Cardiac fibroblast (primary cell): Measurements from ENCODE around the gene C1orf141.
"Not testable (repeated sequence)": the region's sequence is repeated elsewhere in the genome, so short reads cannot be mapped to it uniquely, and the experiment has no call there.

Experiments
- DNase-seq, 2 donors: peaks; one replicate each; pipeline versions ENCODE4 v3.0.0 to v3.0.0-alpha.2; 2010; ENCODE audit warnings: low read depth in 2 of 2
- H3K4me3 ChIP-seq, 2 donors: replicated peaks in 1 of 2; 1 replicate in 1 of 2; 2 replicates in 1 of 2; pipeline ENCODE4 v1.5.1; 2011; ENCODE audit warnings: low read depth in 2 of 2, low read length in 2 of 2, mild to moderate bottlenecking in 2 of 2, moderate library complexity in 1 of 2
- TF ChIP-seq, protein P1 (sequence below): IDR thresholded peaks from one replicate; pipeline ENCODE4 v1.5.1; 2011; ENCODE audit warnings: low read depth, mild to moderate bottlenecking, low read length, inconsistent platforms

Gene C1orf141

DNA sequence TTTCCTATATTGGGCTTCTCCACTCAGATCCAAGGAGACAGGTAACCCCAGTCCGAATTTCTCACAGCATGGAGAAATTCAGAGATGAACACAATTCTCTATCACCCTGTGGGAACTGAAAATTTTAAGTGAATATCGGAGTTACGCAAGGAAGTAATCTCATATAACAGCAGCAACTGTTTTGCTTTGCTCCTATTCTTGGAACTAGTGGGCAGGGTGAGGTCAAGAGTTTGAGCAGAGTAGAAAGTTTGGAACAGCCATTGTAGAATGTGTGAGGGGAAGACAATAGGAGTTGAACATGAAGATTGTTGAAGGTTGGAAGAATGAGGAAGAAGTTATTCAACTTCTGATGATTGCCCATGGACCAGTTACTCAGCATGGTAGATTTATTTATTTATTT, 56.5 kb downstream of the C1orf141 start:
- TF ChIP-seq, protein P1, sequence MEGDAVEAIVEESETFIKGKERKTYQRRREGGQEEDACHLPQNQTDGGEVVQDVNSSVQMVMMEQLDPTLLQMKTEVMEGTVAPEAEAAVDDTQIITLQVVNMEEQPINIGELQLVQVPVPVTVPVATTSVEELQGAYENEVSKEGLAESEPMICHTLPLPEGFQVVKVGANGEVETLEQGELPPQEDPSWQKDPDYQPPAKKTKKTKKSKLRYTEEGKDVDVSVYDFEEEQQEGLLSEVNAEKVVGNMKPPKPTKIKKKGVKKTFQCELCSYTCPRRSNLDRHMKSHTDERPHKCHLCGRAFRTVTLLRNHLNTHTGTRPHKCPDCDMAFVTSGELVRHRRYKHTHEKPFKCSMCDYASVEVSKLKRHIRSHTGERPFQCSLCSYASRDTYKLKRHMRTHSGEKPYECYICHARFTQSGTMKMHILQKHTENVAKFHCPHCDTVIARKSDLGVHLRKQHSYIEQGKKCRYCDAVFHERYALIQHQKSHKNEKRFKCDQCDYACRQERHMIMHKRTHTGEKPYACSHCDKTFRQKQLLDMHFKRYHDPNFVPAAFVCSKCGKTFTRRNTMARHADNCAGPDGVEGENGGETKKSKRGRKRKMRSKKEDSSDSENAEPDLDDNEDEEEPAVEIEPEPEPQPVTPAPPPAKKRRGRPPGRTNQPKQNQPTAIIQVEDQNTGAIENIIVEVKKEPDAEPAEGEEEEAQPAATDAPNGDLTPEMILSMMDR, result no peak
- DNase-seq, result no peak
- H3K4me3 ChIP-seq, result no peak overlapping the region

DNA sequence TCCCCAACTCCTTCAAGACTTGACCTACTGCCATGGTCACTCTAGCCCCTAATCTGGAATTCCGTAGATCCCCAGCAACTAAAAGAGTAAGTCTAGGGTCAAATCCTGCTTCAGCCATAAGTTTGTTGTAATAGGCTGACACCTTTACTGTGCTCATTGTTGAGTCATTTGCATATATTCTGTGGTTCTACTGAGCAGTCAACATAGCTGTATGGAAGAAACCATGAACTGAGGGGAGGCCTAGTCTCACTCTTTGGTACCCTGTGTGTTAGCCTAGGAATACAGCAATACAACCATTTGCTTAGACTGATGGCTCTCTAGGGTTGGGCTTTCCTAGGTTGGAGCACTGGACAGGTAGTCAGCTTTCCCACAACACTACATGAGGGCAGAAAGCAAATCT, 57.2 kb downstream of the C1orf141 start:
- TF ChIP-seq, protein P1, result no peak
- no peak for DNase-seq
- no peak overlapping the region for H3K4me3 ChIP-seq

DNA sequence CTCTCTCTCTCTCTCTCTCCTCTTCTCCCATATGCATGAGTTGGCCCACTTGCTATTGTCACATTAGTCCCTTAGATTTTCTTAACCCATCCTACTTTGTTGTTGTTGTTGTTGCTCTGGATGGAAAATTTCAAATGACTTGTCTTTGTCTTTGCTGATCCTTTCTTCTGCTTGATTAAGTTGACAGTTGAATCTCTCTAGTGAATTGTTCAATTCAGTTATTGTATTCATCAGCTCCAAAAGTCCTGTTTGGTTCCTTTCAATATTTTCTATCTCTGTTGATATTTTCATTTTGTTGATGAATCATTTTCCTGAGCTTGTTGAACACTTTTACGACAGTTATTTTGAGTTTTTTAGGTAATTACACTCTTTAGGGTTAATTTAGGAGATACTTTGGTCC, 62.0 kb downstream of the C1orf141 start:
- H3K4me3 ChIP-seq, result no peak overlapping the region
- TF ChIP-seq, protein P1, result no peak
- no peak for DNase-seq

GRCh38 chr1:67067655-67068054, 67.1 kb downstream of the C1orf141 start:
- not testable (repeated sequence) for H3K4me3 ChIP-seq, DNase-seq

GRCh38 chr1:67062412-67062811, 72.4 kb downstream of the C1orf141 start:
- no peak overlapping the region for H3K4me3 ChIP-seq
- DNase-seq, result no peak
- TF ChIP-seq, protein P1, result no peak

- no peak for DNase-seq
- no peak overlapping the region for H3K4me3 ChIP-seq
- TF ChIP-seq, protein P1, result no peak
Observed at GRCh38 chr1:67061266-67061665, 73.5 kb downstream of the C1orf141 start.

GRCh38 chr1:67060811-67061218, 74.0 kb downstream of the C1orf141 start:
- DNase-seq, result peak; percentile 95 to 98
- TF ChIP-seq, protein P1, result no peak
- no peak overlapping the region for H3K4me3 ChIP-seq
